GM23248 (cell line): ENCODE measurements around the gene ADCY2.

Experiments used
- EZH2 ChIP-seq: fragments of 200-600 bp; sonication (generic); IDR thresholded peaks from 2 replicates; pipeline ENCODE4 v1.6.1; 2018; ENCODE audit warnings: antibody characterized with exemption, mild to moderate bottlenecking; ENCODE audit not compliant: insufficient read depth, poor library complexity, severe bottlenecking
- EZH2phosphoT487 ChIP-seq: fragments of 200-600 bp; sonication (generic); IDR thresholded peaks from 2 replicates; pipeline ENCODE4 v1.6.1; 2018; ENCODE audit warnings: antibody characterized with exemption, moderate library complexity, mild to moderate bottlenecking, low read depth; ENCODE audit not compliant: insufficient read depth

- TF ChIP-seq EZH2 (no peak), EZH2phosphoT487 (no peak)
Measured at GRCh38 chr5:7877851-7878250, 481.9 kb downstream of the ADCY2 start.
